T-helper 17 cell (primary cell): ENCODE results near the gene TMEM198. TPM values are rescaled to one million over a fixed set of nuclear protein-coding genes. Genes with fewer than 3 reads are reported as not detected.
A peak's percentile ranks its signal among the peaks of the same experiment; 100 is the strongest.

Source experiments
- ATAC-seq: fragments of 150-1000 bp; cut with Tn5 transposase; 2 replicates; pipeline ENCODE4 v1.10.0; 2021; ENCODE audit warnings: mild to moderate bottlenecking, moderate library complexity
- DNase-seq, 3 donors: peaks; one replicate each; pipeline versions ENCODE4 v3.0.0 to v3.0.0-alpha.2; 2020 to 2021
- H3K9me3 ChIP-seq: one replicate; pipeline ENCODE4 v1.7.0; 2013; ENCODE audit warnings: low read length, mild to moderate bottlenecking; ENCODE audit not compliant: control insufficient read depth, poor library complexity, severe bottlenecking
- H3K27ac Mint-ChIP-seq: one replicate; pipeline ENCODE4 v1.8.0; 2022; ENCODE audit warnings: mild to moderate bottlenecking, moderate library complexity, mixed read lengths
- H3K27me3 Mint-ChIP-seq: one replicate; pipeline ENCODE4 v1.8.0; 2022; ENCODE audit warnings: mixed read lengths
- H3K36me3 Mint-ChIP-seq: one replicate; pipeline ENCODE4 v1.8.0; 2022; ENCODE audit warnings: low read depth, mixed read lengths
- H3K4me1 Mint-ChIP-seq: one replicate; pipeline ENCODE4 v1.8.0; 2022; ENCODE audit warnings: mild to moderate bottlenecking, mixed read lengths
- H3K4me3 Mint-ChIP-seq: one replicate; pipeline ENCODE4 v1.8.0; 2022; ENCODE audit warnings: mild to moderate bottlenecking, moderate library complexity, mixed read lengths
- total RNA-seq, 4 donors: library from RNA in 2 of 4; stranded (reverse) in 2 of 4; gene quantifications; one replicate each; pipeline ENCODE4 v1.2.3 and lab custom pipeline; 2022 to 2026

Gene TMEM198
- total RNA-seq, 2 donors from 2014 or later, result 0.42 to 0.77 TPM

DNA sequence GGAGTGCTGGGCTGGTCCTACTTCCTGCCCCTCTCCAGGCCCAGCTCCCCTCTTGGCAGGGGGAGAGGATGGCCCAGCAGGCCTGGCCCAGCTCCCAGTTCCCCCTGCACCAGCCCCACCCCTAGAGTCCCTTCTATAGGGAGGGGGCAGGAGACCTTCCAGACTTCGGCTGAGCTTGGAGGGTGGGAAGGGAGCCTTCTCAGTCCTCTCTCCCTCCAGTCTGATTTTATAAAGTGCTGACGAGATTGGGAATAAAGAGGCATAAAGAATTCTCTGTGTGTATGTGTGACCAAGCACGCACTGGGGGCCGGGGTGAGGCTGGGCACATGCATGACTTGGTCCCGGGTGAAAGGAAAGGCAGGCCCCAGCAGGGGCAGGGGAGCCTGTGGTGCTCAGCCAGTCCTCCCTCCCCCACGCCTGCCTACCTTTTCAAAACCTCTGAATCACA is 5.3 kb upstream of the TMEM198 start:
- ATAC-seq (no peak), DNase-seq (no peak)
- Mint-ChIP-seq H3K27me3 (peaks cover 15% of the 10 kb centered on the region), H3K36me3 (peaks cover 4% of the 10 kb centered on the region), H3K4me1 (peaks cover 14% of the 10 kb centered on the region), H3K27ac (no peak overlapping the region), H3K4me3 (no peak overlapping the region)
- no peaks in the 10 kb centered on the region for H3K9me3 ChIP-seq

GRCh38 chr2:219538956-219539788 is 4.7 kb upstream of the TMEM198 start:
- Mint-ChIP-seq H3K27me3 (peaks cover 14% of the 10 kb centered on the region), H3K4me3 (no peak overlapping the region), H3K36me3 (peaks cover 4% of the 10 kb centered on the region), H3K27ac (no peak overlapping the region), H3K4me1 (peaks cover 14% of the 10 kb centered on the region)
- ATAC-seq (no peak), DNase-seq (no peak)
- no peaks in the 10 kb centered on the region for H3K9me3 ChIP-seq

- Mint-ChIP-seq H3K4me1 (peaks cover 22% of the 10 kb centered on the region), H3K27me3 (peaks cover 12% of the 10 kb centered on the region), H3K36me3 (peaks cover 4% of the 10 kb centered on the region), H3K4me3 (no peak overlapping the region), H3K27ac (no peak overlapping the region)
- H3K9me3 ChIP-seq, result no peaks in the 10 kb centered on the region
- no peak for ATAC-seq
- no peak for DNase-seq
These were observed 3.7 kb upstream of the TMEM198 start for GRCh38 chr2:219539926-219540678.

- Mint-ChIP-seq H3K36me3 (no peaks in the 10 kb centered on the region), H3K27ac (peak overlapping the region; percentile 34), H3K27me3 (peaks cover 4% of the 10 kb centered on the region), H3K4me3 (peak overlapping the region; percentile 92), H3K4me1 (peaks cover 18% of the 10 kb centered on the region)
- H3K9me3 ChIP-seq, result no peaks in the 10 kb centered on the region
- DNase-seq (no peak), ATAC-seq (no peak)
These were observed 2.9 kb upstream of the TMEM198 start for GRCh38 chr2:219540784-219541504.

GRCh38 chr2:219541611-219542180 is 2.1 kb upstream of the TMEM198 start:
- DNase-seq (peak; percentile 75 to 89 (median 75)), ATAC-seq (peak; percentile 55)
- no peaks in the 10 kb centered on the region for H3K9me3 ChIP-seq
- Mint-ChIP-seq H3K4me3 (peak overlapping the region; percentile 92), H3K27me3 (no peaks in the 10 kb centered on the region), H3K36me3 (no peaks in the 10 kb centered on the region), H3K27ac (peak overlapping the region; percentile 60), H3K4me1 (peaks cover 18% of the 10 kb centered on the region)

GRCh38 chr2:219542931-219543595 is 765 bp upstream of the TMEM198 start:
- H3K27ac Mint-ChIP-seq, result peak overlapping the region; percentile 60
- H3K4me1 Mint-ChIP-seq, result peaks cover 18% of the 10 kb centered on the region
- peak overlapping the region; percentile 92 for H3K4me3 Mint-ChIP-seq
- no peaks in the 10 kb centered on the region for H3K9me3 ChIP-seq
- ATAC-seq, result peak; percentile 57
- H3K27me3 Mint-ChIP-seq, result peaks cover 1% of the 10 kb centered on the region
- H3K36me3 Mint-ChIP-seq, result no peaks in the 10 kb centered on the region
- DNase-seq, result peak in 1 of 3 donors; percentile 49

GRCh38 chr2:219544567-219544966 is 739 bp downstream of the TMEM198 start:
- peaks cover 16% of the 10 kb centered on the region for H3K27me3 Mint-ChIP-seq

GRCh38 chr2:219545295-219545942 is 1.6 kb downstream of the TMEM198 start:
- peaks cover 18% of the 10 kb centered on the region for H3K27me3 Mint-ChIP-seq
- peak overlapping the region; percentile 92 for H3K4me3 Mint-ChIP-seq
- H3K27ac Mint-ChIP-seq, result peak overlapping the region; percentile 85
- DNase-seq (no peak), ATAC-seq (no peak)
- peaks cover 21% of the 10 kb centered on the region for H3K4me1 Mint-ChIP-seq
- H3K36me3 Mint-ChIP-seq, result no peaks in the 10 kb centered on the region
- H3K9me3 ChIP-seq, result no peaks in the 10 kb centered on the region

More at GRCh38 chr2:219544567-219544966, 739 bp downstream of the TMEM198 start:
- no peak for DNase-seq
- no peaks in the 10 kb centered on the region for H3K36me3 Mint-ChIP-seq
- H3K27ac Mint-ChIP-seq, result peak overlapping the region; percentile 85
- H3K4me1 Mint-ChIP-seq, result peaks cover 21% of the 10 kb centered on the region
- ATAC-seq, result no peak
- no peaks in the 10 kb centered on the region for H3K9me3 ChIP-seq
- peak overlapping the region; percentile 92 for H3K4me3 Mint-ChIP-seq

DNA sequence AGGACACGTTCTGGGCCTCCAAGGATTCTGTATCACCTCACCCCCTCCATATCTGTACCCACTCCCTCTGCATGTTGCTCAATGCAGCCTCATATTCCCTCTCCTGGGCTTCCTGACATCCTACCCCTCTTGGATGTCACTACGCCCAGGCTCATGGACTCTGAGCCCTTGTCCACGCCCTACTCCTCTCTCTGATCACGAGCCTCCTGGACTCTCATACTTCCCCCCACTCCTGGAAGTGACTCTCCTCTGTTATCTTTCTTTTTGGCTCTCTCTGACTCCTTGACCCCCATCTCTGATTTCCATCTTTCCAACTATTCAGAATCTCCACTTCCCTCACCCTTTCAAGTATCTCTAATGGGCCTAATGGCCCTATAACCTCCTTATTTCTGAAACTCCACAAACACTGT is 2.1 kb downstream of the TMEM198 start:
- peaks cover 23% of the 10 kb centered on the region for H3K27me3 Mint-ChIP-seq
- ATAC-seq (no peak), DNase-seq (no peak)
- H3K9me3 ChIP-seq, result no peaks in the 10 kb centered on the region
- H3K4me3 Mint-ChIP-seq, result no peak overlapping the region
- no peaks in the 10 kb centered on the region for H3K36me3 Mint-ChIP-seq
- H3K4me1 Mint-ChIP-seq, result peaks cover 23% of the 10 kb centered on the region
- no peak overlapping the region for H3K27ac Mint-ChIP-seq

GRCh38 chr2:219547621-219548020 is 3.8 kb downstream of the TMEM198 start:
- Mint-ChIP-seq H3K4me3 (no peak overlapping the region), H3K36me3 (no peaks in the 10 kb centered on the region), H3K4me1 (peaks cover 20% of the 10 kb centered on the region), H3K27me3 (peaks cover 31% of the 10 kb centered on the region), H3K27ac (no peak overlapping the region)
- DNase-seq, result no peak
- ATAC-seq, result no peak
- H3K9me3 ChIP-seq, result no peaks in the 10 kb centered on the region

DNA sequence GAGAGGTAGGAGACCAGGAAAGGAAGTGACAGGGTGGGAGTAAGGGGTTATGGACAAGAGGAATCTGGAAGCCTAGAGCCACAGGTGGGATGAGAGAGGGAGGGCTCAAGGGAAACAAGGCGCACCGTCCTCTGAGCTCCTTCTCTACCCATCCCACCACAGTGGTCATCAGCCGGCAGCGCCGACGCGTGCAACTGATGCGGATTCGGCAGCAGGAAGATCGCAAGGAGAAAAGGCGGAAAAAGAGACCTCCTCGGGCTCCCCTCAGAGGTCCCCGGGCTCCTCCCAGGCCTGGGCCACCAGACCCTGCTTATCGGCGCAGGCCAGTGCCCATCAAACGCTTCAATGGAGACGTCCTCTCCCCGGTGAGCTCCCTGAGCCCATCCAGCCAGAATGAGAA is 5.2 kb downstream of the TMEM198 start:
- peaks cover 39% of the 10 kb centered on the region for H3K27me3 Mint-ChIP-seq
- no peaks in the 10 kb centered on the region for H3K36me3 Mint-ChIP-seq
- H3K4me1 Mint-ChIP-seq, result peaks cover 17% of the 10 kb centered on the region
- H3K4me3 Mint-ChIP-seq, result no peak overlapping the region
- no peak for DNase-seq
- no peak overlapping the region for H3K27ac Mint-ChIP-seq
- H3K9me3 ChIP-seq, result no peaks in the 10 kb centered on the region
- ATAC-seq, result no peak

- H3K36me3 Mint-ChIP-seq, result no peaks in the 10 kb centered on the region
- DNase-seq (no peak), ATAC-seq (no peak)
- H3K4me1 Mint-ChIP-seq, result peaks cover 13% of the 10 kb centered on the region
- no peak overlapping the region for H3K27ac Mint-ChIP-seq
- H3K9me3 ChIP-seq, result no peaks in the 10 kb centered on the region
- H3K4me3 Mint-ChIP-seq, result no peak overlapping the region
- H3K27me3 Mint-ChIP-seq, result peaks cover 45% of the 10 kb centered on the region
These were observed 5.8 kb downstream of the TMEM198 start for GRCh38 chr2:219549619-219550018.
